HPDE6-E6E7 (cell line): ENCODE results near the gene SMIM5.

Experiments used
- DNase-seq: peaks from one replicate; pipeline ENCODE4 v3.0.0; 2011; ENCODE audit warnings: missing footprints; ENCODE audit errors: extremely low spot score

SMIM5 gene

GRCh38 chr17:75666959-75667790, 33.9 kb downstream of the SMIM5 start, which contains the start of the genes RECQL5 and SAP30BP:
Gene RECQL5, minus strand, starts transcription at chr17:75667154. Its CDS starts 597 bp downstream, at chr17:75666557.
Gene SAP30BP, plus strand, starts transcription at chr17:75667338. Its CDS starts 35 bp downstream, at chr17:75667373.
- DNase-seq = peak; percentile 94

- DNase-seq = no peak
Measured at GRCh38 chr17:75667825-75668224, 34.6 kb downstream of the SMIM5 start.

GRCh38 chr17:75668489-75668888, 35.3 kb downstream of the SMIM5 start:
- DNase-seq = no peak

GRCh38 chr17:75670868-75671267, 37.6 kb downstream of the SMIM5 start:
- DNase-seq = no peak

GRCh38 chr17:75672011-75672410, 38.8 kb downstream of the SMIM5 start:
- DNase-seq = no peak

- DNase-seq = no peak
Measured at GRCh38 chr17:75673487-75673886, 40.3 kb downstream of the SMIM5 start.

- no peak for DNase-seq
Measured at GRCh38 chr17:75676461-75676860, 43.2 kb downstream of the SMIM5 start.

- DNase-seq = peak; percentile 61
Measured at GRCh38 chr17:75679706-75680211, 46.5 kb downstream of the SMIM5 start.

- no peak for DNase-seq
Measured at GRCh38 chr17:75680431-75680830, 47.2 kb downstream of the SMIM5 start.

- DNase-seq = no peak
Measured at GRCh38 chr17:75681289-75681688, 48.1 kb downstream of the SMIM5 start.

GRCh38 chr17:75683583-75683982, 50.3 kb downstream of the SMIM5 start:
- peak; percentile 89 for DNase-seq

GRCh38 chr17:75684249-75684648, 51.0 kb downstream of the SMIM5 start:
- no peak for DNase-seq

GRCh38 chr17:75684924-75685323, 51.7 kb downstream of the SMIM5 start:
- peak; percentile 88 for DNase-seq

- DNase-seq = no peak
Measured at GRCh38 chr17:75685499-75685898, 52.3 kb downstream of the SMIM5 start.

- no peak for DNase-seq
Measured at GRCh38 chr17:75688209-75688825, 55.1 kb downstream of the SMIM5 start.

- peak; percentile 92 for DNase-seq
Measured at GRCh38 chr17:75689441-75689873, 56.2 kb downstream of the SMIM5 start.
